HG03442 (cell line): ENCODE results near the gene SAT1.

ENCODE experiments used
- ATAC-seq: cut with Tn5 transposase; IDR thresholded peaks from one replicate; pipeline ENCODE4 v1.9.1; 2021; ENCODE audit warnings: mild to moderate bottlenecking, moderate library complexity; ENCODE audit not compliant: unreplicated experiment

The SAT1 gene

GRCh38 chrX:23773601-23774175 lies 9.3 kb upstream of the SAT1 start:
- peak; percentile 91 for ATAC-seq

GRCh38 chrX:23776363-23776762 lies 6.6 kb upstream of the SAT1 start:
- ATAC-seq = no peak

- no peak for ATAC-seq
Measured at GRCh38 chrX:23779025-23779424, 3.9 kb upstream of the SAT1 start.

- ATAC-seq = no peak
Measured at GRCh38 chrX:23782455-23782854, 518 bp upstream of the SAT1 start.

GRCh38 chrX:23783589-23784469 lies 856 bp downstream of the SAT1 start:
- ATAC-seq = no peak

GRCh38 chrX:23784470-23785331 lies 1.7 kb downstream of the SAT1 start:
- no peak for ATAC-seq

GRCh38 chrX:23785580-23785979 lies 2.6 kb downstream of the SAT1 start:
- no peak for ATAC-seq

GRCh38 chrX:23786268-23786815 lies 3.4 kb downstream of the SAT1 start:
- ATAC-seq = no peak

GRCh38 chrX:23787745-23788118 lies 4.8 kb downstream of the SAT1 start:
- no peak for ATAC-seq

- no peak for ATAC-seq
Measured at GRCh38 chrX:23788521-23788920, 5.5 kb downstream of the SAT1 start.

GRCh38 chrX:23788946-23789345 lies 6.0 kb downstream of the SAT1 start:
- no peak for ATAC-seq

- no peak for ATAC-seq
Measured at GRCh38 chrX:23789386-23790154, 6.6 kb downstream of the SAT1 start.

GRCh38 chrX:23790155-23790497 lies 7.2 kb downstream of the SAT1 start:
- no peak for ATAC-seq

GRCh38 chrX:23792861-23793553 lies 10.0 kb downstream of the SAT1 start:
- ATAC-seq = no peak

GRCh38 chrX:23795221-23795620 lies 12.2 kb downstream of the SAT1 start:
- no peak for ATAC-seq

GRCh38 chrX:23797371-23798128 lies 14.6 kb downstream of the SAT1 start:
- no peak for ATAC-seq

GRCh38 chrX:23799469-23800065 lies 16.6 kb downstream of the SAT1 start:
- no peak for ATAC-seq

- ATAC-seq = no peak
Measured at GRCh38 chrX:23802431-23802830, 19.5 kb downstream of the SAT1 start.

GRCh38 chrX:23803931-23804381 lies 21.0 kb downstream of the SAT1 start:
- no peak for ATAC-seq
